K562 (cell line): Measurements from ENCODE around the gene VDAC1. TPM values are rescaled to one million over a fixed set of nuclear protein-coding genes. Genes with fewer than 3 reads are reported as not detected.

Experiments used
- CHCHD3 ChIP-seq: fragments of 250-450 bp; sonication (Bioruptor Pico); IDR thresholded peaks from 2 replicates; pipeline ENCODE4 v2.1.2; 2022; ENCODE audit warnings: mild to moderate bottlenecking
- ELF1 ChIP-seq: fragments of 200-800 bp; sonication (Bioruptor generic); IDR thresholded peaks from 2 replicates; pipeline ENCODE4 v1.6.1; 2016; ENCODE audit warnings: missing genetic modification characterization, missing compliant biosample characterization
- FOS ChIP-seq: IDR thresholded peaks from 3 replicates; pipeline ENCODE4 v1.6.1; 2011; ENCODE audit not compliant: insufficient read length; ENCODE audit errors: extremely low read depth
- HDAC1 ChIP-seq, 2 experiments: fragments of 450-650 bp; IDR thresholded peaks; 2 replicates each; pipeline ENCODE4 v1.6.1; 2016 to 2017; ENCODE audit warnings: inconsistent platforms in 1 of 2, mild to moderate bottlenecking in 1 of 2, moderate library complexity in 1 of 2
- HMG20B ChIP-seq: fragments of 250-450 bp; sonication (Bioruptor Pico); IDR thresholded peaks from 2 replicates; pipeline ENCODE4 v1.5.0; 2021; ENCODE audit warnings: mild to moderate bottlenecking
- HNRNPK ChIP-seq: fragments of 200-400 bp; formaldehyde crosslinking; IDR thresholded peaks from one replicate; pipeline ENCODE4 v1.6.1; 2018; ENCODE audit warnings: mild to moderate bottlenecking, low read depth, low read length; ENCODE audit not compliant: poor library complexity, severe bottlenecking
- MEIS2 ChIP-seq: fragments of 450-650 bp; IDR thresholded peaks from 2 replicates; pipeline ENCODE4 v1.6.1; 2014; ENCODE audit warnings: mild to moderate bottlenecking; ENCODE audit not compliant: partially characterized antibody
- MTA2 ChIP-seq: fragments of 450-650 bp; IDR thresholded peaks from 2 replicates; pipeline ENCODE4 v1.6.1; 2016; ENCODE audit warnings: low read depth
- NR2C1 ChIP-seq, 2 experiments: fragments of 450-650 bp; IDR thresholded peaks; 2 replicates each; pipeline ENCODE4 v1.6.1; 2017; ENCODE audit warnings: mild to moderate bottlenecking in 2 of 2, antibody characterized with exemption in 1 of 2, inconsistent platforms in 1 of 2, missing compliant biosample characterization in 1 of 2, missing genetic modification characterization in 1 of 2
- RAD21 ChIP-seq, 2 experiments: fragments of 250-450 bp in 1 of 2; fragments of 450-650 bp in 1 of 2; sonication (Bioruptor Pico) in 1 of 2; formaldehyde crosslinking in 1 of 2; IDR thresholded peaks in 1 of 2; conservative IDR thresholded peaks in 1 of 2; 2 replicates each; pipeline versions ENCODE4 v1.4.0 to v1.8.0; 2020 to 2022; ENCODE audit warnings: mild to moderate bottlenecking in 2 of 2, moderate library complexity in 1 of 2
- RBFOX2 ChIP-seq: fragments of 200-400 bp; formaldehyde crosslinking; IDR thresholded peaks from 2 replicates; pipeline ENCODE4 v1.6.1; 2017; ENCODE audit warnings: low read depth, mild to moderate bottlenecking, low read length, moderate library complexity
- RBM39 ChIP-seq: fragments of 200-400 bp; formaldehyde crosslinking; optimal IDR thresholded peaks from 2 replicates; pipeline ENCODE3; 2018; ENCODE audit warnings: low read depth, low read length
- RUNX1 ChIP-seq: sonication (generic); IDR thresholded peaks from 2 replicates; pipeline ENCODE4 v1.6.1; 2016; ENCODE audit warnings: antibody characterized with exemption, low read depth
- SAP30 ChIP-seq: fragments of 200-600 bp; sonication (generic); IDR thresholded peaks from 2 replicates; pipeline ENCODE4 v1.6.1; 2012; ENCODE audit warnings: borderline replicate concordance, low read depth, mild to moderate bottlenecking, moderate library complexity, low read length, control low read depth, inconsistent platforms; ENCODE audit not compliant: insufficient read depth, poor library complexity, severe bottlenecking
- SMARCA5 ChIP-seq: fragments of 450-650 bp; IDR thresholded peaks from 2 replicates; pipeline ENCODE4 v1.6.1; 2016
- TAF9B ChIP-seq: fragments of 450-650 bp; IDR thresholded peaks from 2 replicates; pipeline ENCODE4 v1.6.1; 2018; ENCODE audit warnings: mild to moderate bottlenecking; ENCODE audit not compliant: partially characterized antibody
- ZNF316 ChIP-seq: fragments of 450-650 bp; IDR thresholded peaks from 2 replicates; pipeline ENCODE4 v1.6.1; 2016
- ZNF589 ChIP-seq: fragments of 200-800 bp; sonication (Bioruptor generic); IDR thresholded peaks from 2 replicates; pipeline ENCODE4 v1.6.1; 2016; ENCODE audit warnings: low read depth, missing genetic modification characterization, missing compliant biosample characterization
- ZNF764 ChIP-seq: fragments of 250-450 bp; sonication (Bioruptor Pico); IDR thresholded peaks from 2 replicates; pipeline ENCODE4 v1.4.0; 2020; ENCODE audit warnings: low read depth, mild to moderate bottlenecking, moderate library complexity
- ZNF778 ChIP-seq: fragments of 450-650 bp; formaldehyde crosslinking; IDR thresholded peaks from 2 replicates; pipeline ENCODE4 v1.4.0; 2020; ENCODE audit warnings: mild to moderate bottlenecking, moderate library complexity
- ZNF785 ChIP-seq: fragments of 250-450 bp; sonication (Bioruptor Pico); IDR thresholded peaks from 2 replicates; pipeline ENCODE4 v1.4.0; 2020; ENCODE audit warnings: mild to moderate bottlenecking
- polyA plus RNA-seq, 8 experiments: library from polyadenylated mRNA; depleted of rRNA in 4 of 8; stranded (reverse) in 5 of 8; unstranded in 3 of 8; fragments of >200 nt; fragmentation: Nextera tagmentation in 2 of 8; fragmentation: Illumina TruSeq in 1 of 8; extraction: Ambion mirVana in 2 of 8; extraction: Trizol in 1 of 8; gene quantifications; 2 replicates each; pipeline versions ENCODE4 v1.2.1 to v1.2.3, GENCODE V29; 2011 to 2014; ENCODE audit warnings: inconsistent platforms in 1 of 8, missing spikeins in 1 of 8
- total RNA-seq, 7 experiments: library from RNA; depleted of rRNA in 6 of 7; stranded (reverse); fragments of >200 nt in 6 of 7; fragmentation: Illumina TruSeq in 2 of 7; extraction: Trizol in 2 of 7; gene quantifications; 2 replicates each; pipeline versions ENCODE4 v1.2.1 to v1.2.3, GENCODE V29; 2011 to 2021; ENCODE audit warnings: low replicate concordance in 1 of 7
- TF ChIP-seq, protein P1 (sequence below): sonication (generic); formaldehyde crosslinking; IDR thresholded peaks from 2 replicates; pipeline ENCODE4 v1.8.0; 2023; ENCODE audit warnings: mild to moderate bottlenecking, missing genetic modification reagents
- TF ChIP-seq, protein P2 (sequence below), 2 experiments: fragments of 450-650 bp; IDR thresholded peaks; 2 replicates each; pipeline ENCODE4 v1.6.1; 2016
- TF ChIP-seq, protein P3 (sequence below): sonication (generic); formaldehyde crosslinking; IDR thresholded peaks from 2 replicates; pipeline ENCODE4 v1.8.1; 2023; ENCODE audit warnings: mild to moderate bottlenecking, missing genetic modification reagents, moderate library complexity
- TF ChIP-seq, protein P4 (sequence below): fragments of 200-400 bp; formaldehyde crosslinking; IDR thresholded peaks from 2 replicates; pipeline ENCODE4 v1.6.1; 2017; ENCODE audit warnings: mild to moderate bottlenecking, low read depth, low read length, moderate library complexity

Gene VDAC1
- total and polyA plus RNA-seq, 9 of the 15 experiments (the other 6 are each of a cell fraction or from before 2014, with no cell fraction given): 168 to 366 (median 293) TPM

DNA sequence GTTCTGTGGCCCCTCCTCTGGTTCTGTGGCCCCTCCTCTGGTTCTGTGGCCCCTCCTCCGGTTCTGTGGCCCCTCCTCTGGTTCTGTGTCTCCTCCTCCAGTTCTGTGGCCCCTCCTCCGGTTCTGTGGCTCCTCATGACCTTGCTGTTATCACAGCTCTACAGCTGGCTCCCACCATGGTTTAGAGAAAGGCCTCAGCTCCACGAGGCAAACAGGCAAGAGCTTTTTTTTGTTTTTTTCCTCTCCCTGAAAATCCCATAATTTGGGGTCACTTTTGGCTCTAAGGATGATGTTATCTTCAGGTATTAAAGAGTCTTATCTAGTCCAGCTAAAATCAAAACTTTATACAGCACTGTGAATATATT lies 68.1 kb downstream of the VDAC1 start (continued):
- TF ChIP-seq, protein P1, sequence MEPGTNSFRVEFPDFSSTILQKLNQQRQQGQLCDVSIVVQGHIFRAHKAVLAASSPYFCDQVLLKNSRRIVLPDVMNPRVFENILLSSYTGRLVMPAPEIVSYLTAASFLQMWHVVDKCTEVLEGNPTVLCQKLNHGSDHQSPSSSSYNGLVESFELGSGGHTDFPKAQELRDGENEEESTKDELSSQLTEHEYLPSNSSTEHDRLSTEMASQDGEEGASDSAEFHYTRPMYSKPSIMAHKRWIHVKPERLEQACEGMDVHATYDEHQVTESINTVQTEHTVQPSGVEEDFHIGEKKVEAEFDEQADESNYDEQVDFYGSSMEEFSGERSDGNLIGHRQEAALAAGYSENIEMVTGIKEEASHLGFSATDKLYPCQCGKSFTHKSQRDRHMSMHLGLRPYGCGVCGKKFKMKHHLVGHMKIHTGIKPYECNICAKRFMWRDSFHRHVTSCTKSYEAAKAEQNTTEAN: no peak
- no peak; the same call in 1 of the 2 replicates for TF ChIP-seq ZNF589 (CRISPR knock-in tag)
- no peak for TF ChIP-seq RUNX1
- TF ChIP-seq HNRNPK: no peak
- no peak for TF ChIP-seq RBFOX2
- TF ChIP-seq ZNF785: no peak
- TF ChIP-seq MTA2: peak; percentile 81
- no peak for TF ChIP-seq TAF9B
- TF ChIP-seq RAD21 (CRISPR knock-in tag; conservative IDR thresholded peaks at IDR 0.05 in 1 of 2, IDR thresholded peaks at IDR 0.05 in 1 of 2): peak in 1 of 2 experiments; percentile 15; a peak in 1 of 4 replicates
- no peak for TF ChIP-seq ZNF764
- TF ChIP-seq HMG20B (CRISPR knock-in tag): no peak
- no peak for TF ChIP-seq HDAC1 (IDR thresholded peaks at IDR 0.05)
- no peak for TF ChIP-seq ZNF778
- no peak for TF ChIP-seq ZNF316
- TF ChIP-seq, protein P2, sequence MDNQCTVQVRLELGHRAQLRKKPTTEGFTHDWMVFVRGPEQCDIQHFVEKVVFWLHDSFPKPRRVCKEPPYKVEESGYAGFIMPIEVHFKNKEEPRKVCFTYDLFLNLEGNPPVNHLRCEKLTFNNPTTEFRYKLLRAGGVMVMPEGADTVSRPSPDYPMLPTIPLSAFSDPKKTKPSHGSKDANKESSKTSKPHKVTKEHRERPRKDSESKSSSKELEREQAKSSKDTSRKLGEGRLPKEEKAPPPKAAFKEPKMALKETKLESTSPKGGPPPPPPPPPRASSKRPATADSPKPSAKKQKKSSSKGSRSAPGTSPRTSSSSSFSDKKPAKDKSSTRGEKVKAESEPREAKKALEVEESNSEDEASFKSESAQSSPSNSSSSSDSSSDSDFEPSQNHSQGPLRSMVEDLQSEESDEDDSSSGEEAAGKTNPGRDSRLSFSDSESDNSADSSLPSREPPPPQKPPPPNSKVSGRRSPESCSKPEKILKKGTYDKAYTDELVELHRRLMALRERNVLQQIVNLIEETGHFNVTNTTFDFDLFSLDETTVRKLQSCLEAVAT (IDR thresholded peaks at IDR 0.05): no peak
- no peak for TF ChIP-seq FOS
- TF ChIP-seq MEIS2: no peak
- TF ChIP-seq SAP30: no peak
- TF ChIP-seq RBM39: no peak
- TF ChIP-seq, protein P3, sequence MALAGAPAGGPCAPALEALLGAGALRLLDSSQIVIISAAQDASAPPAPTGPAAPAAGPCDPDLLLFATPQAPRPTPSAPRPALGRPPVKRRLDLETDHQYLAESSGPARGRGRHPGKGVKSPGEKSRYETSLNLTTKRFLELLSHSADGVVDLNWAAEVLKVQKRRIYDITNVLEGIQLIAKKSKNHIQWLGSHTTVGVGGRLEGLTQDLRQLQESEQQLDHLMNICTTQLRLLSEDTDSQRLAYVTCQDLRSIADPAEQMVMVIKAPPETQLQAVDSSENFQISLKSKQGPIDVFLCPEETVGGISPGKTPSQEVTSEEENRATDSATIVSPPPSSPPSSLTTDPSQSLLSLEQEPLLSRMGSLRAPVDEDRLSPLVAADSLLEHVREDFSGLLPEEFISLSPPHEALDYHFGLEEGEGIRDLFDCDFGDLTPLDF (CRISPR knock-in tag): no peak
- no peak for TF ChIP-seq CHCHD3 (CRISPR knock-in tag)
- 0 out of 2 replicates have a peak, but pooled peaks have one; percentile 39 for TF ChIP-seq NR2C1 (IDR thresholded peaks at IDR 0.05)
- peak; percentile 58 for TF ChIP-seq NR2C1 (tag; IDR thresholded peaks at IDR 0.05)
- no peak for TF ChIP-seq SMARCA5
- TF ChIP-seq, protein P4, sequence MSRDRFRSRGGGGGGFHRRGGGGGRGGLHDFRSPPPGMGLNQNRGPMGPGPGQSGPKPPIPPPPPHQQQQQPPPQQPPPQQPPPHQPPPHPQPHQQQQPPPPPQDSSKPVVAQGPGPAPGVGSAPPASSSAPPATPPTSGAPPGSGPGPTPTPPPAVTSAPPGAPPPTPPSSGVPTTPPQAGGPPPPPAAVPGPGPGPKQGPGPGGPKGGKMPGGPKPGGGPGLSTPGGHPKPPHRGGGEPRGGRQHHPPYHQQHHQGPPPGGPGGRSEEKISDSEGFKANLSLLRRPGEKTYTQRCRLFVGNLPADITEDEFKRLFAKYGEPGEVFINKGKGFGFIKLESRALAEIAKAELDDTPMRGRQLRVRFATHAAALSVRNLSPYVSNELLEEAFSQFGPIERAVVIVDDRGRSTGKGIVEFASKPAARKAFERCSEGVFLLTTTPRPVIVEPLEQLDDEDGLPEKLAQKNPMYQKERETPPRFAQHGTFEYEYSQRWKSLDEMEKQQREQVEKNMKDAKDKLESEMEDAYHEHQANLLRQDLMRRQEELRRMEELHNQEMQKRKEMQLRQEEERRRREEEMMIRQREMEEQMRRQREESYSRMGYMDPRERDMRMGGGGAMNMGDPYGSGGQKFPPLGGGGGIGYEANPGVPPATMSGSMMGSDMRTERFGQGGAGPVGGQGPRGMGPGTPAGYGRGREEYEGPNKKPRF: no peak
- no peak for TF ChIP-seq ELF1 (tag)
